ENCODE results near the gene AIFM1. TPM values are rescaled to one million over a fixed set of nuclear protein-coding genes. Genes with fewer than 3 reads are reported as not detected.

AIFM1 gene
- total and polyA plus RNA-seq, 3 experiments from 2014 or later: 34.8 to 58.2 (median 57.7) TPM

GRCh38 chrX:130147631-130148030, 18.0 kb downstream of the AIFM1 start:
- ChIA-PET CTCF (interaction anchor here (1.1 to 1.5 kb wide), 2 partner anchors 27 to 87 kb away, joined by 5 read pairs; no protein-coding TSS in a partner anchor), POLR2A (no interaction called here)
- peaks cover 5% of the 10 kb centered on the region for H3K36me3 ChIP-seq (ENCODE audit: insufficient read depth, low read length)
- Mint-ChIP-seq H3K4me3 (no peak overlapping the region), H3K27ac (no peak overlapping the region), H3K4me1 (no peaks in the 10 kb centered on the region), H3K9me3 (no peaks in the 10 kb centered on the region), H3K36me3 (peaks cover 0 to 58% (median 6%) of the 10 kb centered on the region in 3 donors), H3K27me3 (peaks cover 0 to 7% of the 10 kb centered on the region in 2 donors)
- H3K4me1 ChIP-seq (ENCODE audit: insufficient read depth, low read length): no peaks in the 10 kb centered on the region
- H3K9me3 ChIP-seq (ENCODE audit: low read length): no peaks in the 10 kb centered on the region
- no peak overlapping the region for H3K4me3 ChIP-seq (ENCODE audit: low read length)
- no peak for DNase-seq
- H3K27ac ChIP-seq (ENCODE audit: low read depth, low read length): no peak overlapping the region
- H3K27me3 ChIP-seq (ENCODE audit: insufficient read depth, low read length, poor library complexity, severe bottlenecking): no peaks in the 10 kb centered on the region

- H3K4me1 Mint-ChIP-seq: no peaks in the 10 kb centered on the region
- H3K4me3 Mint-ChIP-seq: no peak overlapping the region
- ChIA-PET POLR2A (no interaction called here), CTCF (interaction anchor here (1.0 to 1.5 kb wide), 2 partner anchors 48 to 63 kb away, joined by 5 read pairs; no protein-coding TSS in a partner anchor)
- no peak overlapping the region for H3K4me3 ChIP-seq (ENCODE audit: low read length)
- H3K36me3 Mint-ChIP-seq: peaks cover 0 to 76% (median 11%) of the 10 kb centered on the region in 3 donors
- DNase-seq: no peak
- no peak overlapping the region for H3K27ac Mint-ChIP-seq
- H3K27me3 Mint-ChIP-seq: peaks cover 0 to 7% of the 10 kb centered on the region in 2 donors
- no peak overlapping the region for H3K27ac ChIP-seq (ENCODE audit: low read depth, low read length)
- H3K36me3 ChIP-seq (ENCODE audit: insufficient read depth, low read length): peaks cover 5% of the 10 kb centered on the region
- no peaks in the 10 kb centered on the region for H3K4me1 ChIP-seq (ENCODE audit: insufficient read depth, low read length)
- H3K27me3 ChIP-seq (ENCODE audit: insufficient read depth, low read length, poor library complexity, severe bottlenecking): no peaks in the 10 kb centered on the region
- no peaks in the 10 kb centered on the region for H3K9me3 ChIP-seq (ENCODE audit: low read length)
- no peaks in the 10 kb centered on the region for H3K9me3 Mint-ChIP-seq
These were observed 20.5 kb downstream of the AIFM1 start for GRCh38 chrX:130145123-130145522.

DNA sequence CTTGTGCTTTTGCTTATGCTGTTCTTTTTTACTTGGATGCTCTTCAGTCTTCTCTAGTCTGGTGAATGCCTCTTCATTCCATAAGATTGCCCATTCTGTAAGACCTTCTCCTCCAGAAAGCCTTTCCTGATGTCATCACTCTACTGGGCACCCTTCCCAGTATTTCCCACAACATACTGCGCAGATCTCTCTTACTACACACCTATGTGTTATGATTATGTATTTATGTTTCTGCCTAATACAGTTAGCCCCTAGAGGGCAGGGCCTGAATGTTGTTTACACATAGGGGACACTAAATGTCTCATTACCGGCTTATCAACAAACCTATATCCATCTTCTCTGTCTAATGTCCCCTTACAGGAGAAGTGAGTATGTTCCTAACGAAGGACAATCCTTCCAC, 21.1 kb downstream of the AIFM1 start:
- Mint-ChIP-seq H3K9me3 (no peaks in the 10 kb centered on the region), H3K4me3 (no peak overlapping the region), H3K4me1 (no peaks in the 10 kb centered on the region), H3K27me3 (peaks cover 0 to 7% of the 10 kb centered on the region in 2 donors), H3K27ac (peak overlapping the region in 1 of 8 donors; percentile 6), H3K36me3 (peaks cover 0 to 77% (median 11%) of the 10 kb centered on the region in 3 donors)
- ChIA-PET CTCF (interaction anchor here (1.0 to 1.1 kb wide), 2 partner anchors 48 kb away, joined by 3 to 5 read pairs; no protein-coding TSS in a partner anchor), POLR2A (no interaction called here)
- no peaks in the 10 kb centered on the region for H3K27me3 ChIP-seq (ENCODE audit: insufficient read depth, low read length, poor library complexity, severe bottlenecking)
- no peaks in the 10 kb centered on the region for H3K9me3 ChIP-seq (ENCODE audit: low read length)
- no peak overlapping the region for H3K27ac ChIP-seq (ENCODE audit: low read depth, low read length)
- H3K36me3 ChIP-seq (ENCODE audit: insufficient read depth, low read length): peaks cover 5% of the 10 kb centered on the region
- no peak for DNase-seq
- no peaks in the 10 kb centered on the region for H3K4me1 ChIP-seq (ENCODE audit: insufficient read depth, low read length)
- H3K4me3 ChIP-seq (ENCODE audit: low read length): no peak overlapping the region

- no peak overlapping the region for H3K4me3 ChIP-seq (ENCODE audit: low read length)
- Mint-ChIP-seq H3K27me3 (peaks cover 0 to 2% of the 10 kb centered on the region in 2 donors), H3K4me1 (no peaks in the 10 kb centered on the region), H3K27ac (peak overlapping the region in 3 of 8 donors; percentile 7 to 71 (median 30)), H3K36me3 (peaks cover 0 to 75% (median 15%) of the 10 kb centered on the region in 3 donors), H3K4me3 (no peak overlapping the region), H3K9me3 (no peaks in the 10 kb centered on the region)
- H3K9me3 ChIP-seq (ENCODE audit: low read length): no peaks in the 10 kb centered on the region
- H3K27ac ChIP-seq (ENCODE audit: low read depth, low read length): no peak overlapping the region
- DNase-seq: no peak
- ChIA-PET POLR2A (interaction anchor here (0.6 kb wide), 1 partner anchor 262 kb away, joined by 3 read pairs; no protein-coding TSS in a partner anchor), CTCF (no interaction called here)
- no peaks in the 10 kb centered on the region for H3K27me3 ChIP-seq (ENCODE audit: insufficient read depth, low read length, poor library complexity, severe bottlenecking)
- H3K4me1 ChIP-seq (ENCODE audit: insufficient read depth, low read length): no peaks in the 10 kb centered on the region
- H3K36me3 ChIP-seq (ENCODE audit: insufficient read depth, low read length): peaks cover 15% of the 10 kb centered on the region
These were observed 26.0 kb downstream of the AIFM1 start for GRCh38 chrX:130139474-130140201.

GRCh38 chrX:130136961-130137360, 28.7 kb downstream of the AIFM1 start:
- H3K27ac ChIP-seq (ENCODE audit: low read depth, low read length): no peak overlapping the region
- peaks cover 0 to 73% (median 11%) of the 10 kb centered on the region in 3 donors for H3K36me3 Mint-ChIP-seq
- POLR2A ChIA-PET: no interaction called here
- H3K4me3 Mint-ChIP-seq: no peak overlapping the region
- H3K4me1 ChIP-seq (ENCODE audit: insufficient read depth, low read length): no peaks in the 10 kb centered on the region
- no peaks in the 10 kb centered on the region for H3K9me3 Mint-ChIP-seq
- H3K36me3 ChIP-seq (ENCODE audit: insufficient read depth, low read length): peaks cover 15% of the 10 kb centered on the region
- CTCF ChIA-PET: interaction anchor here (0.7 to 2.0 kb wide), 4 partner anchors 16 to 76 kb away, joined by 3 to 5 read pairs (median 4); no protein-coding TSS in a partner anchor
- H3K4me1 Mint-ChIP-seq: no peaks in the 10 kb centered on the region
- no peak for DNase-seq
- H3K4me3 ChIP-seq (ENCODE audit: low read length): no peak overlapping the region
- peak overlapping the region in 2 of 8 donors; percentile 2 to 61 for H3K27ac Mint-ChIP-seq
- peaks cover 0 to 2% of the 10 kb centered on the region in 2 donors for H3K27me3 Mint-ChIP-seq
- no peaks in the 10 kb centered on the region for H3K27me3 ChIP-seq (ENCODE audit: insufficient read depth, low read length, poor library complexity, severe bottlenecking)
- H3K9me3 ChIP-seq (ENCODE audit: low read length): no peaks in the 10 kb centered on the region

DNA sequence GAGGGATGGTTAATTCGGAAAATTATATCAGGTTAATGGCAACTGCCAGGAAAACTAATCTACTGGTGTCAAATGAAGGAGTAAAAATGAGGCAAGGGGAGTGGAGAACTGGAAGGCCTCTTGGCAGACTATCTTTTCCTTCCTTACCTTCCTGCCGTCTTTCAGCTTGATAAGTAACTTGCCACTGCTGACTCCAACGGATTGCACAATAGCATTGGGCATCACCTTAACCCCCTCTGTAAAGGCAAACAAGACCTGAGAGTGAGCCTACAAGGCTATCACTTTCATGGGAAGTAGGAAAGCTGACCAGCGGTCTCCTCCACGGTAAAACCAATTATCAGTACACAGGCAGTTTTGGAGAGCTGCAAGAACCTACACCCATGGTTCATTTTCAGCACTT, 29.1 kb downstream of the AIFM1 start:
- Mint-ChIP-seq H3K4me3 (no peak overlapping the region), H3K27me3 (peaks cover 0 to 3% of the 10 kb centered on the region in 2 donors), H3K27ac (no peak overlapping the region), H3K4me1 (no peaks in the 10 kb centered on the region), H3K9me3 (no peaks in the 10 kb centered on the region), H3K36me3 (peaks cover 0 to 73% (median 8%) of the 10 kb centered on the region in 3 donors)
- Histone ChIP-seq H3K27ac (ENCODE audit: low read depth, low read length) (no peak overlapping the region), H3K4me3 (ENCODE audit: low read length) (no peak overlapping the region), H3K9me3 (ENCODE audit: low read length) (no peaks in the 10 kb centered on the region), H3K4me1 (ENCODE audit: insufficient read depth, low read length) (no peaks in the 10 kb centered on the region), H3K27me3 (ENCODE audit: insufficient read depth, low read length, poor library complexity, severe bottlenecking) (no peaks in the 10 kb centered on the region), H3K36me3 (ENCODE audit: insufficient read depth, low read length) (peaks cover 15% of the 10 kb centered on the region)
- ChIA-PET CTCF (interaction anchor here (1.2 to 2.0 kb wide), 2 partner anchors 56 to 76 kb away, joined by 3 to 4 read pairs; no protein-coding TSS in a partner anchor), POLR2A (no interaction called here)
- DNase-seq: no peak

- Histone ChIP-seq H3K4me1 (ENCODE audit: insufficient read depth, low read length) (no peaks in the 10 kb centered on the region), H3K36me3 (ENCODE audit: insufficient read depth, low read length) (peaks cover 5% of the 10 kb centered on the region), H3K27me3 (ENCODE audit: insufficient read depth, low read length, poor library complexity, severe bottlenecking) (no peaks in the 10 kb centered on the region), H3K9me3 (ENCODE audit: low read length) (no peaks in the 10 kb centered on the region), H3K4me3 (ENCODE audit: low read length) (no peak overlapping the region), H3K27ac (ENCODE audit: low read depth, low read length) (no peak overlapping the region)
- Mint-ChIP-seq H3K4me3 (no peak overlapping the region), H3K9me3 (no peaks in the 10 kb centered on the region), H3K27ac (peak overlapping the region in 1 of 8 donors; percentile 20), H3K4me1 (no peaks in the 10 kb centered on the region), H3K27me3 (peaks cover 0 to 5% of the 10 kb centered on the region in 2 donors), H3K36me3 (peaks cover 0 to 73% (median 7%) of the 10 kb centered on the region in 3 donors)
- ChIA-PET POLR2A (no interaction called here), CTCF (interaction anchor here (1.6 to 4.1 kb wide), 2 partner anchors 10 to 62 kb away, joined by 3 to 14 read pairs; no protein-coding TSS in a partner anchor)
- DNase-seq: no peak
These were observed 34.7 kb downstream of the AIFM1 start for GRCh38 chrX:130130990-130131389.
